Breast epithelium (tissue), 3 donors: ENCODE data around the gene PEX19.

Source experiments
- POLR2A ChIP-seq: fragments of 450-650 bp; IDR thresholded peaks from one replicate; pipeline ENCODE4 v1.6.1; 2016; ENCODE audit warnings: antibody characterized with exemption, mild to moderate bottlenecking, moderate library complexity
- POLR2AphosphoS5 ChIP-seq, 3 donors: sonication (generic); formaldehyde crosslinking; IDR thresholded peaks; one replicate each; pipeline ENCODE4 v1.6.1; 2017; ENCODE audit warnings: antibody characterized with exemption in 3 of 3
- TF ChIP-seq, protein P1 (sequence below), 3 donors: fragments of 450-650 bp; IDR thresholded peaks; one replicate each; pipeline ENCODE4 v1.5.1; 2016 to 2017; ENCODE audit warnings: antibody characterized with exemption in 3 of 3, mild to moderate bottlenecking in 3 of 3, moderate library complexity in 3 of 3

DNA sequence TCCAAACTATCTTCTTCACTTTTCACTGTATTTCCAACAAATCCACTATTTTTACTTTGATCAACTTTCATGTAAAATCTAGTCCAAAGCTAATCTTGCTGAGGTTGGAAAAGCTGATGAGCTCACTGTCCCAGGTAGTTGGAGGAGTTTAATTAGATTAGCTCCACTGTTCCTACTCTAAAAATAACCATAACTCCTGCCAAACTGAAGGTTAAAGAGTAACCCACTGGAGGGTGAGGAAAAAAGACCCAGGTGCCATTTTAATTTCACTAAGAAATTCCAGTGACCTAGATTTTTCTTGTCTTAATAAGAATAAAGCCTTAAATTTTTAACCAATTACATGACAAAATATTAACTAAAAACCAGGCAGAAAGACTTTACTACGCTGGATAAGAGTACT lies 37.9 kb downstream of the PEX19 start:
- no peak for TF ChIP-seq POLR2A
- TF ChIP-seq, protein P1, sequence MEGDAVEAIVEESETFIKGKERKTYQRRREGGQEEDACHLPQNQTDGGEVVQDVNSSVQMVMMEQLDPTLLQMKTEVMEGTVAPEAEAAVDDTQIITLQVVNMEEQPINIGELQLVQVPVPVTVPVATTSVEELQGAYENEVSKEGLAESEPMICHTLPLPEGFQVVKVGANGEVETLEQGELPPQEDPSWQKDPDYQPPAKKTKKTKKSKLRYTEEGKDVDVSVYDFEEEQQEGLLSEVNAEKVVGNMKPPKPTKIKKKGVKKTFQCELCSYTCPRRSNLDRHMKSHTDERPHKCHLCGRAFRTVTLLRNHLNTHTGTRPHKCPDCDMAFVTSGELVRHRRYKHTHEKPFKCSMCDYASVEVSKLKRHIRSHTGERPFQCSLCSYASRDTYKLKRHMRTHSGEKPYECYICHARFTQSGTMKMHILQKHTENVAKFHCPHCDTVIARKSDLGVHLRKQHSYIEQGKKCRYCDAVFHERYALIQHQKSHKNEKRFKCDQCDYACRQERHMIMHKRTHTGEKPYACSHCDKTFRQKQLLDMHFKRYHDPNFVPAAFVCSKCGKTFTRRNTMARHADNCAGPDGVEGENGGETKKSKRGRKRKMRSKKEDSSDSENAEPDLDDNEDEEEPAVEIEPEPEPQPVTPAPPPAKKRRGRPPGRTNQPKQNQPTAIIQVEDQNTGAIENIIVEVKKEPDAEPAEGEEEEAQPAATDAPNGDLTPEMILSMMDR (IDR thresholded peaks at IDR 0.05) = no peak
- TF ChIP-seq POLR2AphosphoS5 (IDR thresholded peaks at IDR 0.05) = no peak
